ENCODE measurements around the gene SUCLG1.

GRCh38 chr2:84393829-84394228, 65.3 kb downstream of the SUCLG1 start:
- TF ChIP-seq EZH2 (IDR thresholded peaks at IDR 0.05; ENCODE audit: insufficient read depth, low read length) (no peak), CTCF (IDR thresholded peaks at IDR 0.05; ENCODE audit: insufficient read depth, low read depth, low read length) (no peak)

Data from astrocyte (in vitro differentiated cells and primary cell).